H1 (cell line): ENCODE data around the gene ACE. TPM values are rescaled to one million over a fixed set of nuclear protein-coding genes. Genes with fewer than 3 reads are reported as not detected.

ENCODE experiments used
- CTCF ChIA-PET: fragments of 300-600 bp; sonication (Branson Sonifier 250); formaldehyde crosslinking; loops from one replicate; lab custom pipeline; 2021; ENCODE audit not compliant: partially characterized antibody; lab: Charles Lee
- POLR2A ChIA-PET: fragments of 300-600 bp; sonication (Branson Sonifier 250); formaldehyde crosslinking; loops from one replicate; lab custom pipeline; 2021; ENCODE audit warnings: inconsistent platforms; ENCODE audit not compliant: partially characterized antibody; lab: Charles Lee
- DNase-seq, 2 experiments: peaks; one replicate each; pipeline versions ENCODE4 v3.0.0 to v3.0.0-alpha.2; 2010 to 2022; ENCODE audit warnings: low spot score in 2 of 2, low read depth in 1 of 2, mixed read lengths in 1 of 2
- FAIRE-seq: peaks from 2 replicates; lab custom pipeline; 2011; peaks lifted over from hg19 to GRCh38; lab: Jason Lieb, UNC
- H2AFZ ChIP-seq: 2 replicates; pipeline ENCODE4 v1.8.1; 2012; ENCODE audit warnings: low read length, inconsistent platforms
- H2AK5ac ChIP-seq: 2 replicates; pipeline ENCODE4 v1.6.1; 2013; ENCODE audit warnings: low read depth, low read length
- H2BK120ac ChIP-seq: replicated peaks from 2 replicates; pipeline ENCODE3; 2013; ENCODE audit warnings: low read depth, low read length, inconsistent platforms
- H2BK12ac ChIP-seq: 2 replicates; pipeline ENCODE4 v1.6.1; 2013; ENCODE audit warnings: low read depth, low read length
- H2BK15ac ChIP-seq: 2 replicates; pipeline ENCODE4 v1.6.1; 2013; ENCODE audit warnings: low read length
- H2BK20ac ChIP-seq: 2 replicates; pipeline ENCODE4 v1.6.1; 2013; ENCODE audit warnings: low read length
- H2BK5ac ChIP-seq: 2 replicates; pipeline ENCODE4 v1.6.1; 2013; ENCODE audit warnings: low read depth, low read length
- H3K14ac ChIP-seq: 2 replicates; pipeline ENCODE4 v1.6.1; 2013; ENCODE audit warnings: inconsistent platforms; ENCODE audit not compliant: insufficient read length
- H3K18ac ChIP-seq: 2 replicates; pipeline ENCODE4 v1.6.1; 2013; ENCODE audit warnings: low read length; ENCODE audit errors: extremely low read depth
- H3K23ac ChIP-seq: 2 replicates; pipeline ENCODE4 v1.6.1; 2013; ENCODE audit warnings: inconsistent platforms; ENCODE audit not compliant: insufficient read length
- H3K23me2 ChIP-seq: 2 replicates; pipeline ENCODE4 v1.6.1; 2013; ENCODE audit warnings: low read depth, low read length
- H3K27ac ChIP-seq: 2 replicates; pipeline ENCODE4 v1.6.1; 2011; ENCODE audit warnings: low read depth, low read length, inconsistent platforms
- H3K27me3 ChIP-seq, 4 experiments: replicated peaks in 1 of 4; 1 replicate in 1 of 4; 2 replicates in 3 of 4; pipeline versions ENCODE4 v1.6.1 to v1.8.1; 2011 to 2013; ENCODE audit warnings: low read length in 3 of 4, mild to moderate bottlenecking in 3 of 4, inconsistent platforms in 2 of 4, mixed read lengths in 2 of 4, moderate library complexity in 1 of 4; ENCODE audit not compliant: control insufficient read depth in 3 of 4, insufficient read depth in 3 of 4; ENCODE audit errors: extremely low read depth in 1 of 4
- H3K36me3 ChIP-seq, 4 experiments: 2 replicates each; pipeline versions ENCODE4 v1.6.1 to v1.8.1; 2011 to 2013; ENCODE audit warnings: mild to moderate bottlenecking in 4 of 4, low read length in 3 of 4, moderate library complexity in 2 of 4, control low read depth in 1 of 4, inconsistent platforms in 1 of 4; ENCODE audit not compliant: insufficient read depth in 4 of 4, control insufficient read depth in 2 of 4
- H3K4ac ChIP-seq: replicated peaks from 2 replicates; pipeline ENCODE3; 2013; ENCODE audit warnings: low read length, low read depth, mixed read lengths, inconsistent platforms; ENCODE audit not compliant: insufficient read length
- H3K4me1 ChIP-seq, 4 experiments: replicated peaks in 1 of 4; 1 replicate in 1 of 4; 2 replicates in 3 of 4; pipeline versions ENCODE4 v1.6.1 to v1.8.1; 2011 to 2013; ENCODE audit warnings: low read length in 3 of 4, inconsistent platforms in 2 of 4, mixed read lengths in 1 of 4; ENCODE audit not compliant: insufficient read depth in 4 of 4, control insufficient read depth in 3 of 4
- H3K4me2 ChIP-seq, 2 experiments: 2 replicates each; pipeline versions ENCODE4 v1.6.1 to v1.8.1; 2011 to 2013; ENCODE audit warnings: low read depth in 2 of 2, low read length in 2 of 2, control low read depth in 1 of 2, inconsistent platforms in 1 of 2, mild to moderate bottlenecking in 1 of 2; ENCODE audit not compliant: insufficient read depth in 1 of 2
- H3K4me3 ChIP-seq, 4 experiments: fragments of 200-600, 300-600 bp in 1 of 4; sonication (generic), shearing (Covaris generic), sonication (Bioruptor Twin) in 1 of 4; 2 replicates each; pipeline versions ENCODE4 v1.5.1 to v1.8.1; 2011 to 2016; ENCODE audit warnings: low read length in 4 of 4, low read depth in 3 of 4, control low read depth in 2 of 4, inconsistent platforms in 2 of 4, mild to moderate bottlenecking in 2 of 4, mixed read lengths in 1 of 4, moderate library complexity in 1 of 4; ENCODE audit not compliant: insufficient read depth in 2 of 4; ENCODE audit errors: extremely low read depth in 1 of 4
- H3K56ac ChIP-seq: replicated peaks from 2 replicates; pipeline ENCODE3; 2013; ENCODE audit warnings: low read depth, mild to moderate bottlenecking, mixed read lengths, low read length, inconsistent platforms; ENCODE audit not compliant: insufficient read length
- H3K79me1 ChIP-seq: 2 replicates; pipeline ENCODE4 v1.6.1; 2013; ENCODE audit warnings: low read depth, low read length, control low read depth
- H3K79me2 ChIP-seq, 2 experiments: 2 replicates each; pipeline versions ENCODE4 v1.6.1 to v1.8.1; 2012 to 2013; ENCODE audit warnings: low read length in 2 of 2, mild to moderate bottlenecking in 2 of 2, inconsistent platforms in 1 of 2; ENCODE audit not compliant: insufficient read depth in 2 of 2, control insufficient read depth in 1 of 2
- H3K9ac ChIP-seq, 4 experiments: replicated peaks in 1 of 4; 1 replicate in 1 of 4; 2 replicates in 3 of 4; pipeline versions ENCODE4 v1.6.1 to v1.8.1; 2011 to 2013; ENCODE audit warnings: low read depth in 3 of 4, low read length in 3 of 4, control low read depth in 2 of 4, mild to moderate bottlenecking in 2 of 4, moderate library complexity in 2 of 4, inconsistent platforms in 1 of 4; ENCODE audit errors: extremely low read depth in 1 of 4
- H3K9me3 ChIP-seq, 2 experiments: 2 replicates each; pipeline versions ENCODE4 v1.6.1 to v1.8.1; 2012 to 2013; ENCODE audit warnings: mild to moderate bottlenecking in 2 of 2, moderate library complexity in 2 of 2, control low read depth in 1 of 2, inconsistent platforms in 1 of 2, low read depth in 1 of 2, low read length in 1 of 2, mixed read lengths in 1 of 2; ENCODE audit not compliant: insufficient read depth in 2 of 2
- H4K20me1 ChIP-seq, 2 experiments: replicated peaks in 1 of 2; 2 replicates each; pipeline versions ENCODE3 to v1.8.1; 2011 to 2013; ENCODE audit warnings: inconsistent platforms in 2 of 2, low read length in 2 of 2, mild to moderate bottlenecking in 1 of 2; ENCODE audit not compliant: insufficient read depth in 2 of 2, control insufficient read depth in 1 of 2
- H4K5ac ChIP-seq: 2 replicates; pipeline ENCODE4 v1.6.1; 2013; ENCODE audit warnings: low read length, low read depth, mixed read lengths, inconsistent platforms; ENCODE audit not compliant: insufficient read length
- H4K8ac ChIP-seq: 2 replicates; pipeline ENCODE4 v1.8.0; 2013; ENCODE audit warnings: mild to moderate bottlenecking, moderate library complexity, low read length, inconsistent platforms; ENCODE audit not compliant: insufficient read depth; ENCODE audit errors: extremely low read depth
- H4K91ac ChIP-seq: replicated peaks from 2 replicates; pipeline ENCODE3; 2013; ENCODE audit warnings: low read length, mixed read lengths, inconsistent platforms; ENCODE audit not compliant: insufficient read length
- BCL11A ChIP-seq, 2 experiments: IDR thresholded peaks; one replicate each; pipeline ENCODE4 v1.6.1; 2011; ENCODE audit warnings: low read depth in 2 of 2, low read length in 2 of 2, mild to moderate bottlenecking in 2 of 2
- BRCA1 ChIP-seq: IDR thresholded peaks from 2 replicates; pipeline ENCODE4 v1.6.1; 2012; ENCODE audit warnings: low read depth, low read length, improper control_type of control experiment
- SP4 ChIP-seq: IDR thresholded peaks from 2 replicates; pipeline ENCODE4 v1.6.1; 2012; ENCODE audit warnings: low read length, inconsistent platforms
- WGBS, 2 experiments: shearing (Covaris generic) in 1 of 2; methylation state at CpG; one replicate each; pipeline versions ENCODE4 v1.1.6 to v1.1.7; 2013 to 2015; ENCODE audit warnings: low lambda C conversion rate in 2 of 2, mixed read lengths in 2 of 2, inconsistent platforms in 1 of 2, low coverage in 1 of 2, missing lambda C conversion rate in 1 of 2; ENCODE audit not compliant: insufficient replicate concordance in 2 of 2, insufficient coverage in 1 of 2, insufficient read length in 1 of 2; ENCODE audit errors: extremely low coverage in 1 of 2, missing lambda C conversion rate in 1 of 2; 5-methylcytosine and 5-hydroxymethylcytosine counted together
- polyA plus RNA-seq, 7 experiments: library from polyadenylated mRNA; depleted of rRNA in 3 of 7; stranded (reverse) in 5 of 7; unstranded in 2 of 7; fragments of >200 nt in 5 of 7; fragments of 200-250 nt in 2 of 7; gene quantifications; 1 replicate in 5 of 7; 2 replicates in 1 of 7; 4 replicates in 1 of 7; pipeline versions ENCODE4 v1.2.1 to v1.2.3, GENCODE V29; 2011 to 2013; ENCODE audit warnings: missing spikeins in 2 of 7, mixed read lengths in 2 of 7
- total RNA-seq: library from RNA; stranded (reverse); fragmentation: NEBNext Ultra II Directional; extraction: Animal tissue kit (Norgen Biotek cat#: 25700); gene quantifications from 2 replicates; pipeline ENCODE4 v1.2.1, GENCODE V29; 2021

Gene ACE
- total and polyA plus RNA-seq, 2 of the 8 experiments (the other 6 are each of a cell fraction or from before 2014, with no cell fraction given) = 2.5 to 5.5 TPM

DNA sequence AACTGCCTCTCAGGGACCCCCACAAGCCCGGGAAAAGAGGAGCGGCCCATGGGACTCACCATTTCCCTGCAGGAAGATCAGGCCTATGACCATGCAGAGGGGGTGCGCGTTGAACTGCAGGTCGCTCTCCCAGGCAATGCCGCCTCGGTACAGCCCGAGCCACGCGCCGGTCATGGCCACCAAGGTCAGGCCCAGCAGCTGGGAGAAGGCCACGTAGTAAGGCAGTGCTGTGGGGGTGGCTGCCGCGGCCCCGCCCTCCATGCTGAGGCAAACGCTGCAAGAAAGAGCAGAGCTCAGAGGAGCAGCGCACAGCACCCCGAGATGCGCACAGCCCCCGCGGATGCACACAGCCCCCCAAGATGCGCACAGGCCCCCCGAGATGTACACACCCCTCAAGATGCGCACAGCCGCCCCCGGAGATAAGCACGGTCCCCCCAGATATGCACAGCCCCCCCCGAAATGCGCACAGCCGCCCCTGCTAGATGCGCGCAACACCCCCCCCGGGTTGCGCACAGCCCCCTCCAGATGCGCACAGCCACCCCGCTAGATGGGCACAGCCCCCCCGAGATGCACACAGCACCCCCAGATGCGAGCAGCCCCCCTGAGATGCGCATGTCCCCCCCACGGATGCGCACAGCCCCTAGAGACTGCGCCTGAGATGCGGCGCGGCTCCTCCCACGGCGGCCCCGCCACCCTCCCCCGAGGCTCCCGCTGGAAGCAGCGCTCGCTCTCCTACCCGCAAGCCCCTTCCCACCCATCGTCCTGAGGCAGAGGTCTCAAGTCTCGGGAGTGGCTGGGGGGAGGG is 39.4 kb upstream of the ACE start:
- CTCF ChIA-PET = interaction anchor here (0.7 to 29.0 kb wide), 26 partner anchors 4 to 244 kb away, joined by 3 to 758 read pairs (median 6); partner anchors contain the start of genes ACE, CYB561 and KCNH6
- Histone ChIP-seq H3K27ac (no peak overlapping the region), H3K14ac (no peak overlapping the region), H3K23me2 (no peaks in the 10 kb centered on the region), H3K9ac (no peak overlapping the region), H4K5ac (peak overlapping the region; percentile 25), H3K56ac (no peak overlapping the region), H2BK12ac (no peak overlapping the region), H4K91ac (no peak overlapping the region), H2AFZ (no peak overlapping the region), H2BK15ac (no peak overlapping the region), H3K4me1 (peaks cover 0 to 21% (median 6%) of the 10 kb centered on the region in 4 experiments; a peak in 5 of 7 replicates), H2AK5ac (no peak overlapping the region; the same call in 1 of the 2 replicates), H3K36me3 (no peaks in the 10 kb centered on the region), H3K79me1 (peaks cover 4% of the 10 kb centered on the region; the same call in 1 of the 2 replicates), H3K23ac (no peak overlapping the region), H2BK5ac (no peak overlapping the region), H3K18ac (peak overlapping the region; percentile 48; the same call in 1 of the 2 replicates), H3K27me3 (no peaks in the 10 kb centered on the region), H2BK20ac (no peak overlapping the region), H3K79me2 (no peaks in the 10 kb centered on the region), H3K9me3 (no peaks in the 10 kb centered on the region), H3K4me2 (no peak overlapping the region), H4K8ac (peak overlapping the region; percentile 58; the same call in 1 of the 2 replicates), H4K20me1 (peaks cover 0 to 2% of the 10 kb centered on the region in 2 experiments), H3K4ac (no peak overlapping the region), H2BK120ac (no peak overlapping the region), H3K4me3 (no peak overlapping the region)
- 96% methylated on average over 27 of the region's 55 CpGs; no CpG with 5 or more reads in 1 of the 2 experiments for WGBS, 2 experiments
- FAIRE-seq (no peak), DNase-seq (no peak)
- POLR2A ChIA-PET = interaction anchor here (0.9 to 4.8 kb wide), 7 partner anchors 10 to 174 kb away, joined by 3 to 33 read pairs (median 3); partner anchors contain the start of genes ACE and CYB561
- TF ChIP-seq SP4 (no peak), BRCA1 (no peak), BCL11A (IDR thresholded peaks at IDR 0.05; ENCODE audit: low read depth in 2 of 2, low read length in 2 of 2) (no peak)
